Kasumi-1 (cell line): ENCODE measurements around the gene WDR93.
"Not testable (repeated sequence)": the region's sequence is repeated elsewhere in the genome, so short reads cannot be mapped to it uniquely, and the experiment has no call there.

ENCODE experiments used
- DNase-seq, 2 experiments: peaks; one replicate each; lab custom pipeline; 2025; lab: John Stamatoyannopoulos, UW

WDR93 gene

GRCh38 chr15:89685995-89686394, 4.6 kb upstream of the WDR93 start:
- no peak for DNase-seq

GRCh38 chr15:89686522-89686921, 4.1 kb upstream of the WDR93 start:
- DNase-seq = no peak

GRCh38 chr15:89689930-89690275, 708 bp upstream of the WDR93 start:
- DNase-seq = not testable (repeated sequence)

GRCh38 chr15:89693091-89693490, 2.5 kb downstream of the WDR93 start:
- no peak for DNase-seq

GRCh38 chr15:89693696-89694095, 3.1 kb downstream of the WDR93 start:
- no peak for DNase-seq

- DNase-seq = no peak
Observed at GRCh38 chr15:89695198-89695597, 4.6 kb downstream of the WDR93 start.

- no peak for DNase-seq
Observed at GRCh38 chr15:89704411-89704810, 13.8 kb downstream of the WDR93 start.

GRCh38 chr15:89707577-89707976, 17.0 kb downstream of the WDR93 start:
- no peak for DNase-seq

- peak; percentile 2 to 15 for DNase-seq
Observed at GRCh38 chr15:89714775-89715174, 24.2 kb downstream of the WDR93 start.

- DNase-seq = no peak
Observed at GRCh38 chr15:89723031-89723430, 32.4 kb downstream of the WDR93 start.

- no peak for DNase-seq
Observed at GRCh38 chr15:89724621-89725020, 34.0 kb downstream of the WDR93 start.

- DNase-seq = no peak
Observed at GRCh38 chr15:89725064-89725463, 34.5 kb downstream of the WDR93 start.

- no peak for DNase-seq
Observed at GRCh38 chr15:89728254-89728653, 37.6 kb downstream of the WDR93 start.

GRCh38 chr15:89731275-89731674, 40.7 kb downstream of the WDR93 start:
- no peak for DNase-seq

GRCh38 chr15:89732451-89733172, 42.0 kb downstream of the WDR93 start:
- DNase-seq = no peak

GRCh38 chr15:89735773-89736172, 45.2 kb downstream of the WDR93 start:
- DNase-seq = no peak

- peak; percentile 74 to 84 for DNase-seq
Observed at GRCh38 chr15:89740137-89740536, 49.5 kb downstream of the WDR93 start.

- DNase-seq = no peak
Observed at GRCh38 chr15:89743011-89743410, 52.4 kb downstream of the WDR93 start.

- DNase-seq = no peak
Observed at GRCh38 chr15:89743594-89743993, 53.0 kb downstream of the WDR93 start.

- DNase-seq = no peak
Observed at GRCh38 chr15:89745131-89745530, 54.5 kb downstream of the WDR93 start.

- DNase-seq = no peak
Observed at GRCh38 chr15:89745768-89746167, 55.2 kb downstream of the WDR93 start.

GRCh38 chr15:89746386-89746780, 55.8 kb downstream of the WDR93 start:
- no peak for DNase-seq

GRCh38 chr15:89747708-89748682, 57.4 kb downstream of the WDR93 start:
- DNase-seq = no peak
